GM12875 (cell line): ENCODE results near the gene VWF.

Experiments used
- H3K4me3 ChIP-seq: one replicate; pipeline ENCODE4 v1.5.1; 2011; ENCODE audit warnings: low read depth, low read length, control low read depth
- CTCF ChIP-seq: IDR thresholded peaks from 2 replicates; pipeline ENCODE4 v1.5.1; 2011; ENCODE audit warnings: low read depth, mild to moderate bottlenecking, control low read depth, inconsistent platforms, low read length, moderate library complexity, borderline replicate concordance; ENCODE audit not compliant: insufficient read depth

The VWF gene

GRCh38 chr12:6076776-6077691, 47.4 kb downstream of the VWF start:
- no peak for TF ChIP-seq CTCF
- no peak overlapping the region for H3K4me3 ChIP-seq

- H3K4me3 ChIP-seq: no peak overlapping the region
- TF ChIP-seq CTCF: no peak
Measured at GRCh38 chr12:6076346-6076745, 48.1 kb downstream of the VWF start.

- no peak overlapping the region for H3K4me3 ChIP-seq
- TF ChIP-seq CTCF: no peak
Measured at GRCh38 chr12:6074979-6075585, 49.4 kb downstream of the VWF start.

- no peak for TF ChIP-seq CTCF
- H3K4me3 ChIP-seq: no peak overlapping the region
Measured at GRCh38 chr12:6074427-6074826, 50.0 kb downstream of the VWF start.

- no peak for TF ChIP-seq CTCF
- no peak overlapping the region for H3K4me3 ChIP-seq
Measured at GRCh38 chr12:6073426-6073825, 51.0 kb downstream of the VWF start.

GRCh38 chr12:6072302-6072752, 52.1 kb downstream of the VWF start:
- TF ChIP-seq CTCF: no peak
- no peak overlapping the region for H3K4me3 ChIP-seq
